ENCODE data around the gene GLRA3. TPM values are rescaled to one million over a fixed set of nuclear protein-coding genes. Genes with fewer than 3 reads are reported as not detected.

The GLRA3 gene
- total and polyA plus RNA-seq, 2 of the 8 experiments (the other 6 are each of a cell fraction or from before 2014, with no cell fraction given): 0.02 TPM; not detected in 1

- no peak overlapping the region for H4K8ac ChIP-seq (ENCODE audit: extremely low read depth, insufficient read depth, low read length)
- no peaks in the 10 kb centered on the region for H3K23me2 ChIP-seq (ENCODE audit: low read depth, low read length)
- WGBS, 2 experiments (ENCODE audit: extremely low coverage in 1 of 2, insufficient coverage in 1 of 2, insufficient read length in 1 of 2, insufficient replicate concordance in 2 of 2, low coverage in 1 of 2, low lambda C conversion rate in 2 of 2, missing lambda C conversion rate in 1 of 2): 94% methylated on average over 6 of the region's 6 CpGs; no CpG with 5 or more reads in 1 of the 2 experiments
- POLR2A ChIA-PET (ENCODE audit: partially characterized antibody): no interaction called here
- H3K4ac ChIP-seq (replicated peaks; ENCODE audit: insufficient read length, low read depth, low read length): no peak overlapping the region
- H3K36me3 ChIP-seq (ENCODE audit: control insufficient read depth in 2 of 4, insufficient read depth in 4 of 4, low read length in 3 of 4): no peaks in the 10 kb centered on the region
- no peak overlapping the region for H3K4me2 ChIP-seq (ENCODE audit: insufficient read depth in 1 of 2, low read depth in 2 of 2, low read length in 2 of 2)
- no peak overlapping the region for H3K14ac ChIP-seq (ENCODE audit: insufficient read length)
- no peak overlapping the region for H4K91ac ChIP-seq (replicated peaks; ENCODE audit: insufficient read length, low read length)
- H2BK120ac ChIP-seq (replicated peaks; ENCODE audit: low read depth, low read length): no peak overlapping the region
- H3K79me2 ChIP-seq (ENCODE audit: control insufficient read depth in 1 of 2, insufficient read depth in 2 of 2, low read length in 2 of 2): no peaks in the 10 kb centered on the region
- no peak overlapping the region for H2BK20ac ChIP-seq (ENCODE audit: low read length)
- H3K4me1 ChIP-seq (replicated peaks in 1 of 4; ENCODE audit: control insufficient read depth in 3 of 4, insufficient read depth in 4 of 4, low read length in 3 of 4): no peaks in the 10 kb centered on the region
- DNase-seq (ENCODE audit: low read depth in 1 of 2, low spot score in 2 of 2) (no peak), FAIRE-seq (no peak)
- no peaks in the 10 kb centered on the region for H3K79me1 ChIP-seq (ENCODE audit: low read depth, low read length)
- CTCF ChIA-PET (ENCODE audit: partially characterized antibody): no interaction called here
- H2AFZ ChIP-seq (ENCODE audit: low read length): no peak overlapping the region
- H3K9ac ChIP-seq (replicated peaks in 1 of 4; ENCODE audit: extremely low read depth in 1 of 4, low read depth in 3 of 4, low read length in 3 of 4): no peak overlapping the region
- H3K56ac ChIP-seq (replicated peaks; ENCODE audit: insufficient read length, low read depth, low read length): no peak overlapping the region
- H2BK12ac ChIP-seq (ENCODE audit: low read depth, low read length): no peak overlapping the region
- no peak overlapping the region for H3K4me3 ChIP-seq (ENCODE audit: extremely low read depth in 1 of 4, insufficient read depth in 2 of 4, low read depth in 3 of 4, low read length in 4 of 4)
- no peaks in the 10 kb centered on the region for H4K20me1 ChIP-seq (replicated peaks in 1 of 2; ENCODE audit: control insufficient read depth in 1 of 2, insufficient read depth in 2 of 2, low read length in 2 of 2)
- H2AK5ac ChIP-seq (ENCODE audit: low read depth, low read length): no peak overlapping the region
- H4K5ac ChIP-seq (ENCODE audit: insufficient read length, low read depth, low read length): no peak overlapping the region
- no peak overlapping the region for H3K23ac ChIP-seq (ENCODE audit: insufficient read length)
- H2BK5ac ChIP-seq (ENCODE audit: low read depth, low read length): no peak overlapping the region
- no peaks in the 10 kb centered on the region for H3K27me3 ChIP-seq (replicated peaks in 1 of 4; ENCODE audit: control insufficient read depth in 3 of 4, extremely low read depth in 1 of 4, insufficient read depth in 3 of 4, low read length in 3 of 4)
- no peak overlapping the region for H3K18ac ChIP-seq (ENCODE audit: extremely low read depth, low read length)
- no peaks in the 10 kb centered on the region for H3K9me3 ChIP-seq (ENCODE audit: insufficient read depth in 2 of 2, low read depth in 1 of 2, low read length in 1 of 2)
- no peak overlapping the region for H3K27ac ChIP-seq (ENCODE audit: low read depth, low read length)
- H2BK15ac ChIP-seq (ENCODE audit: low read length): no peak overlapping the region
- TF ChIP-seq JUND (IDR thresholded peaks at IDR 0.05; ENCODE audit: low read length) (no peak), SRF (IDR thresholded peaks at IDR 0.05; ENCODE audit: low read depth, low read length) (no peak), EZH2 (IDR thresholded peaks at IDR 0.05; ENCODE audit: low read depth, low read length, severe bottlenecking) (no peak), FOSL1 (IDR thresholded peaks at IDR 0.05; ENCODE audit: insufficient read depth, low read depth, low read length) (no peak), EP300 (IDR thresholded peaks at IDR 0.05; ENCODE audit: borderline replicate concordance in 1 of 2, low read depth in 2 of 2, low read length in 2 of 2) (no peak), USF2 (IDR thresholded peaks at IDR 0.05; ENCODE audit: low read length) (no peak), RNF2 (IDR thresholded peaks at IDR 0.05; ENCODE audit: borderline replicate concordance, low read depth, low read length, missing control alignments, poor library complexity, severe bottlenecking) (no peak), HDAC6 (IDR thresholded peaks at IDR 0.05; ENCODE audit: low read depth, low read length) (no peak), TAF1 (IDR thresholded peaks at IDR 0.05; ENCODE audit: low read depth, low read length) (no peak), MAFK (IDR thresholded peaks at IDR 0.05; ENCODE audit: low read depth, low read length) (no peak), ATF3 (IDR thresholded peaks at IDR 0.05; ENCODE audit: insufficient read depth, low read depth, low read length) (no peak), ZNF274 (IDR thresholded peaks at IDR 0.05; ENCODE audit: borderline replicate concordance, extremely low read depth, low read length) (no peak), RFX5 (IDR thresholded peaks at IDR 0.05; ENCODE audit: borderline replicate concordance, low read depth, low read length) (no peak)
Observed at GRCh38 chr4:174657472-174657871, 171.6 kb downstream of the GLRA3 start.

All from H1 (cell line).